ENCODE data around the gene ZAR1L.
A peak's percentile ranks its signal among the peaks of the same experiment; 100 is the strongest.

GRCh38 chr13:32315238-32316027, at the start of gene ZAR1L, which contains the start of gene BRCA2:
- TF ChIP-seq ELF4 (IDR thresholded peaks at IDR 0.05) (peak; percentile 96), SP1 (IDR thresholded peaks at IDR 0.05) (no peak), PKNOX1 (IDR thresholded peaks at IDR 0.05) (no peak)

Measured in HEK293T (cell line).